Adrenal gland (tissue), 12 donors: ENCODE measurements around the gene CENPM. TPM values are rescaled to one million over a fixed set of nuclear protein-coding genes. Genes with fewer than 3 reads are reported as not detected.

ENCODE experiments used
- DNase-seq, 7 donors: peaks; one replicate each; pipeline ENCODE4 v3.0.0-alpha.2; 2019 to 2020
- H3K27ac ChIP-seq, 5 donors: fragments of 200-600 bp; sonication (generic) in 4 of 5; 1 replicate in 3 of 5; 2 replicates in 2 of 5; pipeline versions ENCODE4 v1.5.1 to v1.8.0; 2016 to 2020; ENCODE audit warnings: mild to moderate bottlenecking in 1 of 5
- H3K27me3 ChIP-seq: fragments of 200-600 bp; 2 replicates; pipeline ENCODE4 v1.8.0; 2021
- H3K36me3 ChIP-seq, 2 donors: fragments of 200-600 bp; replicated peaks in 1 of 2; 1 replicate in 1 of 2; 2 replicates in 1 of 2; pipeline versions ENCODE4 v1.5.1 to v1.8.0; 2018 to 2022
- H3K4me1 ChIP-seq, 2 donors: fragments of 200-600 bp; replicated peaks in 1 of 2; 1 replicate in 1 of 2; 2 replicates in 1 of 2; pipeline versions ENCODE4 v1.5.1 to v1.8.0; 2018 to 2021
- H3K4me3 ChIP-seq, 4 donors: fragments of 200-600 bp; sonication (generic) in 3 of 4; one replicate each; pipeline ENCODE4 v1.5.1; 2016 to 2018
- H3K9me3 ChIP-seq, 3 donors: fragments of 200-600 bp; sonication (generic) in 1 of 3; replicated peaks in 1 of 3; 1 replicate in 2 of 3; 2 replicates in 1 of 3; pipeline versions ENCODE4 v1.5.1 to v1.8.0; 2016 to 2021
- POLR2A ChIP-seq, 2 donors: fragments of 450-650 bp; IDR thresholded peaks; one replicate each; pipeline ENCODE4 v1.6.1; 2017; ENCODE audit warnings: antibody characterized with exemption in 2 of 2, mild to moderate bottlenecking in 2 of 2, moderate library complexity in 1 of 2
- WGBS, 4 donors: extraction: QIAGEN DNeasy Blood & Tissue Kit in 2 of 4; methylation state at CpG; one replicate each; pipeline versions ENCODE4 v1.1.5 to v1.1.7; 2013 to 2017; 5-methylcytosine and 5-hydroxymethylcytosine counted together
- intact Hi-C, 2 donors: fragments of 100-400 bp; cut with DNase I; formaldehyde crosslinking; loops; one replicate each; pipeline versions ENCODE4 v1.14.1 to v1.15.0; 2022 to 2023
- microRNA counts, 2 donors: library from miRNA; unstranded; fragments of <30 nt; microRNA quantifications; one replicate each; lab custom pipeline; 2016
- microRNA-seq, 3 donors: library from miRNA; unstranded; fragments of <30 nt; microRNA quantifications; one replicate each; pipeline ENCODE4, GENCODE V29; 2017 to 2020
- polyA plus RNA-seq, 3 donors: library from polyadenylated mRNA; stranded (reverse); fragments of 200-250 nt in 2 of 3; fragments of 350-450 nt in 1 of 3; fragmentation: Illumina TruSeq in 1 of 3; extraction: RNeasy Lipid Tissue Mini Kit (QIAGEN cat#74804) in 1 of 3; gene quantifications; one replicate each; pipeline ENCODE4 v1.2.3, GENCODE V29; 2013 to 2014
- small RNA-seq, 2 donors: library from RNA; depleted of rRNA; stranded (forward); fragments of <200 nt; gene quantifications; one replicate each; pipeline ENCODE3, GENCODE V24; 2016
- total RNA-seq, 9 donors: library from RNA; depleted of rRNA in 4 of 9; stranded (reverse); fragments of >200 nt in 4 of 9; fragments of 120-200 nt in 1 of 9; fragmentation: NEBNext Ultra II Directional in 1 of 9; extraction: Animal tissue kit (Norgen Biotek cat#: 25700) in 1 of 9; gene quantifications; one replicate each; pipeline versions ENCODE4 v1.1.0 to v1.2.4, GENCODE V29; 2013 to 2023
- TF ChIP-seq, protein P1 (sequence below), 6 experiments: fragments of 450-650 bp in 4 of 6; fragments of 200-600 bp in 2 of 6; sonication (generic) in 1 of 6; IDR thresholded peaks; 1 replicate in 5 of 6; 2 replicates in 1 of 6; pipeline versions ENCODE4 v1.5.1 to v1.8.0; 2016 to 2021; ENCODE audit warnings: antibody characterized with exemption in 6 of 6, mild to moderate bottlenecking in 2 of 6, moderate library complexity in 1 of 6
- donor health status: healthy with polysubstance abuse.
- donor health status: Bipolar disorder and iron deficiency.
- donor health status: DM: yes; HTN: yes; CAD: no.
- donor health status: DM: no; HTN: no; CAD: no.
- donor health status: DM: no; HTN: no; CAD: no.
- donor health status: DM: yes; HTN: yes; CAD: no.

Gene CENPM
- total and polyA plus RNA-seq, 12 donors = 0.88 to 9.2 (median 1.7) TPM; not detected in 1

DNA sequence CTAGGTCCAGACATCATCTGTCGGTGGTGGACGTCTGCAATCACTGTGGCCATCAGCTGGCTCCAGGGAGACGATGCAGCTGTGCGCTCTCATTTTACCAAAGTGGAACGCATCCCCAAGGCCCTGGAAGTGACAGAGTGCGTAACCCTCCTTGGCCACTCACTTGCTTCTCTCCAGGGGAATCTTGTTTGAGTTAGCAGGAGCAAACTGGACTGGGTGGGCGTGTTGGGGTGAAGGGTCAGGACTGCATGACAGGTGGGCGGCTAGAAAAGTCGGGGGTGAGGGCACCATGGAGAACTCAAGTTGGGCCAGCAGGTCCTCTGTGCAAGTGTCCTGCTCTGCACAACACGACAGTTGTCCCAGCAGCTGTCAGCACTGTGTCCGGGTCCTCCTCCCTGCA is 48.3 kb downstream of the CENPM start:
- no peak for TF ChIP-seq POLR2A (IDR thresholded peaks at IDR 0.05)
- peaks cover 13% of the 10 kb centered on the region in 2 donors for H3K4me1 ChIP-seq
- H3K36me3 ChIP-seq = peaks cover 0 to 98% of the 10 kb centered on the region in 2 donors
- intact Hi-C loops = no loop called here
- H3K27me3 ChIP-seq = no peaks in the 10 kb centered on the region
- 86 to 91% (median 88%) methylated on average over 6 to 11 of the region's 11 CpGs for WGBS, 4 donors
- no peak overlapping the region for H3K4me3 ChIP-seq
- H3K9me3 ChIP-seq = no peaks in the 10 kb centered on the region
- no peak for DNase-seq
- H3K27ac ChIP-seq = no peak overlapping the region

DNA sequence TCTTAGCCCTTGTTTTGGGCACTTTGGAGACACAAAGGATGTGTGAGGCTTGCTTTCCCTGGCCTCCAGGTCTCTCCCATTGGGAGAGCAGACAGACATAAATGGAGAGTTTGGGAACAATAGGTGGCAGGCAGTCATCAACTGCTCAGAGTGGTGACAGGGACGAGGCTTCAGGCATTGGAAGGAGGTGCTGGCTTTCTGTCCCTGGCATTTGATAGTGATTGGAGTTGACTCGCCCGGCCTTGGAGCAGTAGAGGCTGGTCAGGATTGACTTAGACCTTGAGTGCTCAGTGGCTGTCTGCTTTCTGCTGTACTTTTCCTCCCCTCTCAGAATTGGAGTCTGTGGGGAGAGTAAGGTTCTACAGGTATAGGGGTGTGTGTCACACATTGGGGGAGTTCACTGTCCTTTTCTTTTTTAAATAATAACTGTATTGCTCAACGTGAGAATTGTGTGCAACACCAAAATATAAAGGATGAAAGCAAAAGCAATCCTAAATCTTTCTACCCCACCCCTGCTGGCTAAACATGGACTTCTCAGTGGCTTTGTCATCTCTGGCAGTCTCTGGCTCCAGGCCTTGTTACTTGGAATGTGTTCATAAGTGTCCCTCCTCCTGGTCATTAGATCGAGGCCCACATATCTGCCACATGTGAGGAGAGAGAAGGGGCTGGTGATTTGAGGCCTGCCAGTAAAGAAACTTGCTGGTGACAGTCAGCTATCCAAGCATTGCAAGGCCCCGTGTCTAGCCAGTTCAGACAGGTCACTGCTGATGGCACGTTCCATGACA is 53.2 kb downstream of the CENPM start:
- TF ChIP-seq, protein P1, sequence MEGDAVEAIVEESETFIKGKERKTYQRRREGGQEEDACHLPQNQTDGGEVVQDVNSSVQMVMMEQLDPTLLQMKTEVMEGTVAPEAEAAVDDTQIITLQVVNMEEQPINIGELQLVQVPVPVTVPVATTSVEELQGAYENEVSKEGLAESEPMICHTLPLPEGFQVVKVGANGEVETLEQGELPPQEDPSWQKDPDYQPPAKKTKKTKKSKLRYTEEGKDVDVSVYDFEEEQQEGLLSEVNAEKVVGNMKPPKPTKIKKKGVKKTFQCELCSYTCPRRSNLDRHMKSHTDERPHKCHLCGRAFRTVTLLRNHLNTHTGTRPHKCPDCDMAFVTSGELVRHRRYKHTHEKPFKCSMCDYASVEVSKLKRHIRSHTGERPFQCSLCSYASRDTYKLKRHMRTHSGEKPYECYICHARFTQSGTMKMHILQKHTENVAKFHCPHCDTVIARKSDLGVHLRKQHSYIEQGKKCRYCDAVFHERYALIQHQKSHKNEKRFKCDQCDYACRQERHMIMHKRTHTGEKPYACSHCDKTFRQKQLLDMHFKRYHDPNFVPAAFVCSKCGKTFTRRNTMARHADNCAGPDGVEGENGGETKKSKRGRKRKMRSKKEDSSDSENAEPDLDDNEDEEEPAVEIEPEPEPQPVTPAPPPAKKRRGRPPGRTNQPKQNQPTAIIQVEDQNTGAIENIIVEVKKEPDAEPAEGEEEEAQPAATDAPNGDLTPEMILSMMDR (IDR thresholded peaks at IDR 0.05) = peak in 3 of 6 experiments; percentile 19 to 30 (median 19)
- TF ChIP-seq POLR2A (IDR thresholded peaks at IDR 0.05) = peak in 1 of 2 donors; percentile 23
- intact Hi-C loops = no loop called here
- Histone ChIP-seq H3K36me3 (peaks cover 0 to 91% of the 10 kb centered on the region in 2 donors), H3K9me3 (no peaks in the 10 kb centered on the region), H3K4me1 (peaks cover 31 to 35% of the 10 kb centered on the region in 2 donors), H3K27me3 (no peaks in the 10 kb centered on the region), H3K27ac (peak overlapping the region; percentile 38 to 87 (median 82)), H3K4me3 (no peak overlapping the region)
- 39 to 52% (median 41%) methylated on average over 7 of the region's 7 CpGs for WGBS, 4 donors
- peak in 6 of 7 donors; percentile 64 to 87 (median 80) for DNase-seq

DNA sequence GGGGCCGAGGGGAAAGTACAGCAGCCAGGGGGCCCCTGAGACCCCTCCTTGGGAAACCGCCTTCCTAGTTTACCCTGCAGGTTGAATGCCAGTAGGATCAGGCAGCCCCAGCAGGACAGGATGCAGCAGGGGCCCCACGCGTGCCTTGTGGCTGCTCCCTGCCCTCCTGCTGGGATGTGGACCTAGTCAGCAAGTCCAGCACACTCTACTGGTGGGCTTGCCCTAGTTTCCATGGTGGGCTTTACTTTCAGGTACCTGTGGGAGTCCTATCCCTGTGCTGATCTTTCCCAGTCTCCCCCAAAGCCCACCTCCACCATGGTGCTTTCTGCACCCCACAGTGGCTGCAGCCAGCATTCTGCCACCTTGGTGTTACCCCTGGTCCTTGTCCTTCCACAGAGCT is 54.2 kb downstream of the CENPM start:
- peaks cover 0 to 91% of the 10 kb centered on the region in 2 donors for H3K36me3 ChIP-seq
- H3K27ac ChIP-seq = peak overlapping the region; percentile 38 to 87 (median 82)
- TF ChIP-seq, protein P1 (IDR thresholded peaks at IDR 0.05) = no peak
- no peak for TF ChIP-seq POLR2A (IDR thresholded peaks at IDR 0.05)
- no peak overlapping the region for H3K4me3 ChIP-seq
- H3K4me1 ChIP-seq = peaks cover 31 to 35% of the 10 kb centered on the region in 2 donors
- H3K27me3 ChIP-seq = no peaks in the 10 kb centered on the region
- H3K9me3 ChIP-seq = no peaks in the 10 kb centered on the region
- WGBS, 4 donors = 80 to 96% (median 90%) methylated on average over 2 to 4 of the region's 4 CpGs
- intact Hi-C loops = no loop called here
- DNase-seq = no peak

DNA sequence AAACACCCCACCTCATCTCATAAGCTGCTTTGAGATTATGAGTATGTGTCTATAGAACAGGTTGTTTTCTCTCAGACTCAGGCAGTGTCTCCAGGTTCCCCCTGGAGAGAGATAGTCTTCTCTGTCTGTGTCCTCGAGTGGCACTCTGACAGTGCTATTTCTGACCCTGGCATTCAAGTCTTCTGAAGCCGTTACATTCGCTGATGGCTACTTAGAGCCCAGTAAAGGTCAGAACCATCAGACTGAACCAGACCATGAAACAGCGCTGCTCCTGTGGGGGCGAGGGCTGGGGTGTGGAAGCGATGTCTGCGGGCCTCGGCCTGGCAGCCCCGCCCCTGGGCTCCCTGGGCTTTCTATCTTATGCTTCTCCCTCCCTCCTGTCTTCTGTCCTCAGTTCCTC is 55.5 kb downstream of the CENPM start:
- no peak for DNase-seq
- H3K9me3 ChIP-seq = no peaks in the 10 kb centered on the region
- intact Hi-C loops = no loop called here
- WGBS, 4 donors = 37 to 62% (median 46%) methylated on average over 9 of the region's 9 CpGs
- peak overlapping the region in 3 of 5 donors; percentile 58 to 80 (median 66) for H3K27ac ChIP-seq
- H3K4me1 ChIP-seq = peaks cover 31 to 35% of the 10 kb centered on the region in 2 donors
- no peak overlapping the region for H3K4me3 ChIP-seq
- TF ChIP-seq POLR2A (IDR thresholded peaks at IDR 0.05) = no peak
- TF ChIP-seq, protein P1 (IDR thresholded peaks at IDR 0.05) = no peak
- no peaks in the 10 kb centered on the region for H3K27me3 ChIP-seq
- peaks cover 0 to 91% of the 10 kb centered on the region in 2 donors for H3K36me3 ChIP-seq

MicroRNAs encoded within 50 kb of the gene (microRNA counts, 767-probe panel; counts per million panel counts)
- 3,222 to 4,230 counts per million in 2 donors for microRNA hsa-miR-33a-5p (lab: Ali Mortazavi, UCI)

Small RNA genes within 50 kb of the gene (microRNA-seq; reads per million reads assigned to microRNA genes)
- 47.4 to 118 (median 62.6) reads per million in 3 donors for gene MIR33A

Small RNA genes within 50 kb of the gene (small RNA-seq; reads per million reads assigned to genes)
- gene MIR33A = 1.2 to 2.0 reads per million in 2 donors

Other genes with a start within 250 kb of the CENPM start
- gene MEI1, start 247.6 kb downstream of the CENPM start, total RNA-seq = 1 to 10 TPM in 5 of 9 donors, under 1 TPM in 3, not detected in 1; 0.36 to 3.7 (median 1.2) TPM
- gene MEI1, start 247.6 kb downstream of the CENPM start, polyA plus RNA-seq = 1 to 10 TPM in 2 of 3 donors, under 1 TPM in 1; 0.81 to 3.2 (median 2.7) TPM
- 10 to 100 TPM; 24.9 to 64.4 (median 36.4) TPM for gene CCDC134, start 146.5 kb downstream of the CENPM start, total RNA-seq
- gene CCDC134, start 146.5 kb downstream of the CENPM start, polyA plus RNA-seq = 10 to 100 TPM in 1 of 3 donors, 1 to 10 TPM in 2; 4.9 to 28.0 (median 6.8) TPM
- gene SREBF2, start 114.0 kb downstream of the CENPM start, total RNA-seq = 100 to 1,000 TPM in 8 of 9 donors, 10 to 100 TPM in 1; 67.5 to 263 (median 152) TPM
- 100 to 1,000 TPM in 2 of 3 donors, 10 to 100 TPM in 1; 85.7 to 209 (median 104) TPM for gene SREBF2, start 114.0 kb downstream of the CENPM start, polyA plus RNA-seq
- gene SHISA8, start 32.1 kb downstream of the CENPM start, total RNA-seq = 10 to 100 TPM in 8 of 9 donors, under 1 TPM in 1; 0.28 to 55.5 (median 20.1) TPM
- gene SHISA8, start 32.1 kb downstream of the CENPM start, polyA plus RNA-seq = 10 to 100 TPM in 1 of 3 donors, 1 to 10 TPM in 2; 1.4 to 10.8 (median 5.1) TPM
- 1 to 10 TPM in 5 of 9 donors, under 1 TPM in 4; 0.33 to 3.2 (median 1.1) TPM for gene TNFRSF13C, start 20.3 kb downstream of the CENPM start, total RNA-seq
- gene TNFRSF13C, start 20.3 kb downstream of the CENPM start, polyA plus RNA-seq = under 1 TPM; 0.24 to 0.35 (median 0.24) TPM
- 1 to 10 TPM in 4 of 9 donors, under 1 TPM in 3, not detected in 2; 0.14 to 4.7 (median 1.4) TPM for gene SEPTIN3, start 22.3 kb upstream of the CENPM start, total RNA-seq
- 1 to 10 TPM; 1.5 to 7.4 (median 6.4) TPM for gene SEPTIN3, start 22.3 kb upstream of the CENPM start, polyA plus RNA-seq
- 1 to 10 TPM in 3 of 9 donors, under 1 TPM in 5, not detected in 1; 0.35 to 2.0 (median 0.67) TPM for gene WBP2NL, start 51.6 kb upstream of the CENPM start, total RNA-seq
- gene WBP2NL, start 51.6 kb upstream of the CENPM start, polyA plus RNA-seq = 1 to 10 TPM in 1 of 3 donors, under 1 TPM in 2; 0.54 to 1.6 (median 0.62) TPM
- 10 to 100 TPM; 17.5 to 54.0 (median 28.3) TPM for gene NAGA, start 123.7 kb upstream of the CENPM start, total RNA-seq
- gene NAGA, start 123.7 kb upstream of the CENPM start, polyA plus RNA-seq = 10 to 100 TPM in 2 of 3 donors, 1 to 10 TPM in 1; 7.4 to 18.1 (median 10.7) TPM
- 10 to 100 TPM in 2 of 9 donors, 1 to 10 TPM in 7; 4.3 to 14.3 (median 8.3) TPM for gene PHETA2, start 127.1 kb upstream of the CENPM start, total RNA-seq
- 1 to 10 TPM; 2.5 to 7.7 (median 6.3) TPM for gene PHETA2, start 127.1 kb upstream of the CENPM start, polyA plus RNA-seq
- 100 to 1,000 TPM in 4 of 9 donors, 10 to 100 TPM in 4, 1 to 10 TPM in 1; 4.3 to 147 (median 32.4) TPM for gene SMDT1, start 132.5 kb upstream of the CENPM start, total RNA-seq
- 100 to 1,000 TPM in 1 of 3 donors, 10 to 100 TPM in 2; 57.6 to 151 (median 67.4) TPM for gene SMDT1, start 132.5 kb upstream of the CENPM start, polyA plus RNA-seq
- 100 to 1,000 TPM in 2 of 9 donors, 10 to 100 TPM in 7; 57.0 to 178 (median 75.2) TPM for gene NDUFA6, start 143.6 kb upstream of the CENPM start, total RNA-seq
- 100 to 1,000 TPM; 120 to 372 (median 150) TPM for gene NDUFA6, start 143.6 kb upstream of the CENPM start, polyA plus RNA-seq
- gene CYP2D6, start 183.7 kb upstream of the CENPM start, total RNA-seq = under 1 TPM in 6 of 9 donors, not detected in 3; 0.35 to 0.81 (median 0.50) TPM
- 10 to 100 TPM in 1 of 3 donors, 1 to 10 TPM in 1, under 1 TPM in 1; 0.20 to 16.2 (median 3.3) TPM for gene CYP2D6, start 183.7 kb upstream of the CENPM start, polyA plus RNA-seq